Measurements from ENCODE around the gene FGD2. TPM values are rescaled to one million over a fixed set of nuclear protein-coding genes. Genes with fewer than 3 reads are reported as not detected.

Gene FGD2
- total and polyA plus RNA-seq, 12 donors, result 1.0 to 22.1 (median 2.5) TPM

Other genes starting within 250 kb of the FGD2 start
- gene CPNE5, start 166.2 kb upstream of the FGD2 start, total RNA-seq, result 10 to 100 TPM in 9 of 10 donors, 1 to 10 TPM in 1; 2.8 to 98.2 (median 29.0) TPM
- gene CPNE5, start 166.2 kb upstream of the FGD2 start, polyA plus RNA-seq, result 10 to 100 TPM in 1 of 2 donors, 1 to 10 TPM in 1; 4.4 to 18.4 TPM
- gene PPIL1, start 130.9 kb upstream of the FGD2 start, total RNA-seq, result 100 to 1,000 TPM in 2 of 10 donors, 10 to 100 TPM in 8; 34.5 to 106 (median 49.2) TPM
- 10 to 100 TPM; 21.1 to 50.3 TPM for gene PPIL1, start 130.9 kb upstream of the FGD2 start, polyA plus RNA-seq
- 100 to 1,000 TPM in 1 of 10 donors, 10 to 100 TPM in 9; 64.6 to 104 (median 74.7) TPM for gene C6orf89, start 119.7 kb upstream of the FGD2 start, total RNA-seq
- gene C6orf89, start 119.7 kb upstream of the FGD2 start, polyA plus RNA-seq, result 10 to 100 TPM; 22.5 to 23.1 TPM
- gene PI16, start 50.9 kb upstream of the FGD2 start, total RNA-seq, result 10 to 100 TPM in 9 of 10 donors, 1 to 10 TPM in 1; 4.4 to 38.9 (median 18.7) TPM
- gene PI16, start 50.9 kb upstream of the FGD2 start, polyA plus RNA-seq, result 10 to 100 TPM in 1 of 2 donors, 1 to 10 TPM in 1; 6.3 to 38.6 TPM
- 100 to 1,000 TPM; 127 to 296 (median 156) TPM for gene MTCH1, start 19.5 kb upstream of the FGD2 start, total RNA-seq
- 100 to 1,000 TPM in 1 of 2 donors, 10 to 100 TPM in 1; 82.6 to 341 TPM for gene MTCH1, start 19.5 kb upstream of the FGD2 start, polyA plus RNA-seq
- 100 to 1,000 TPM in 1 of 10 donors, 10 to 100 TPM in 7, 1 to 10 TPM in 2; 9.2 to 106 (median 18.0) TPM for gene PIM1, start 164.5 kb downstream of the FGD2 start, total RNA-seq
- 10 to 100 TPM in 1 of 2 donors, 1 to 10 TPM in 1; 9.4 to 10.8 TPM for gene PIM1, start 164.5 kb downstream of the FGD2 start, polyA plus RNA-seq